ENCODE data around the gene MANBA.

- TF ChIP-seq SAFB2 (CRISPR knock-in tag; IDR thresholded peaks at IDR 0.05; ENCODE audit: borderline replicate concordance, low read depth) (no peak), CTCF (CRISPR knock-in tag; IDR thresholded peaks at IDR 0.05) (no peak), HOMEZ (CRISPR knock-in tag; IDR thresholded peaks at IDR 0.05; ENCODE audit: low read depth) (no peak), REST (IDR thresholded peaks at IDR 0.05; ENCODE audit: borderline replicate concordance in 1 of 2, low read depth in 1 of 2, low read length in 2 of 2) (no peak), RBM22 (optimal IDR thresholded peaks at IDR 0.05; ENCODE audit: low read length) (no peak), SMAD9 (CRISPR knock-in tag; IDR thresholded peaks at IDR 0.05) (no peak), CBFB (CRISPR knock-in tag; IDR thresholded peaks at IDR 0.05) (no peak), ZNF766 (CRISPR knock-in tag; IDR thresholded peaks at IDR 0.05; ENCODE audit: borderline replicate concordance) (no peak), RXRA (CRISPR knock-in tag; IDR thresholded peaks at IDR 0.05) (no peak), SMC3 (IDR thresholded peaks at IDR 0.05; ENCODE audit: low read length) (no peak)
These were observed 75.0 kb downstream of the MANBA start for GRCh38 chr4:102685768-102686167.
